B cell (primary cell): Measurements from ENCODE around the gene TP53AIP1. TPM values are rescaled to one million over a fixed set of nuclear protein-coding genes. Genes with fewer than 3 reads are reported as not detected.

ENCODE experiments used
- ATAC-seq: fragments of 200-7000 bp; cut with Tn5 transposase; one replicate; pipeline ENCODE4 v1.10.0; 2021; ENCODE audit warnings: low read depth, mild to moderate bottlenecking, moderate number of reproducible peaks, moderate library complexity
- CTCF ChIA-PET: fragments of 350-600 bp; sonication (Branson Sonifier 250); formaldehyde crosslinking; loops from one replicate; lab custom pipeline; 2021; ENCODE audit warnings: antibody characterized with exemption, inconsistent platforms; lab: Charles Lee
- POLR2A ChIA-PET: fragments of 350-600 bp; sonication (Branson Sonifier 250); formaldehyde crosslinking; loops from one replicate; lab custom pipeline; 2021; ENCODE audit warnings: antibody characterized with exemption; lab: Charles Lee
- DNase-seq: peaks from one replicate; pipeline ENCODE4 v3.0.0; 2013
- H2AFZ ChIP-seq: 2 replicates; pipeline ENCODE4 v1.6.1; 2012; ENCODE audit warnings: mild to moderate bottlenecking, low read depth, low read length; ENCODE audit not compliant: insufficient read depth, poor library complexity, severe bottlenecking
- H3K27ac ChIP-seq, 2 donors: 1 replicate in 1 of 2; 2 replicates in 1 of 2; pipeline ENCODE4 v1.5.1; 2012 to 2013; ENCODE audit warnings: low read length in 2 of 2, mild to moderate bottlenecking in 2 of 2, moderate library complexity in 1 of 2
- H3K27me3 ChIP-seq, 4 experiments: fragments of 200-600 bp in 1 of 4; sonication (generic) in 1 of 4; replicated peaks in 1 of 4; 1 replicate in 2 of 4; 2 replicates in 2 of 4; pipeline versions ENCODE4 v1.6.1 to v1.7.0; 2013 to 2016; ENCODE audit warnings: low read length in 3 of 4, mild to moderate bottlenecking in 2 of 4, mixed read lengths in 1 of 4, moderate library complexity in 1 of 4; ENCODE audit not compliant: insufficient read depth in 4 of 4, control insufficient read depth in 3 of 4; ENCODE audit errors: control extremely low read depth in 1 of 4
- H3K36me3 ChIP-seq, 2 experiments: replicated peaks in 1 of 2; 1 replicate in 1 of 2; 2 replicates in 1 of 2; pipeline versions ENCODE4 v1.6.1 to v1.7.1; 2013; ENCODE audit warnings: low read length in 1 of 2; ENCODE audit not compliant: insufficient read depth in 2 of 2, control insufficient read depth in 1 of 2; ENCODE audit errors: control extremely low read depth in 1 of 2, extremely low read depth in 1 of 2
- H3K4me1 ChIP-seq, 2 donors: fragments of 200-600 bp in 1 of 2; sonication (generic) in 1 of 2; 1 replicate in 1 of 2; 2 replicates in 1 of 2; pipeline versions ENCODE4 v1.5.1 to v1.6.1; 2013 to 2017; ENCODE audit warnings: low read length in 2 of 2; ENCODE audit not compliant: control insufficient read depth in 2 of 2, insufficient read depth in 2 of 2
- H3K4me2 ChIP-seq: replicated peaks from 2 replicates; pipeline ENCODE3; 2012; ENCODE audit warnings: mild to moderate bottlenecking, low read depth, low read length; ENCODE audit not compliant: poor library complexity, severe bottlenecking
- H3K4me3 ChIP-seq, 5 experiments: fragments of 200-600 bp in 1 of 5; sonication (generic) in 1 of 5; 1 replicate in 3 of 5; 2 replicates in 2 of 5; pipeline versions ENCODE4 v1.5.1 to v1.7.0; 2011 to 2016; ENCODE audit warnings: low read length in 4 of 5, mild to moderate bottlenecking in 4 of 5, low read depth in 2 of 5, control low read depth in 1 of 5, moderate library complexity in 1 of 5; ENCODE audit not compliant: insufficient read depth in 1 of 5; ENCODE audit errors: control extremely low read depth in 1 of 5, extremely low read depth in 1 of 5
- H3K79me2 ChIP-seq: fragments of 200-600 bp; sonication (generic); one replicate; pipeline ENCODE4 v1.6.0; 2016; ENCODE audit warnings: low read length; ENCODE audit not compliant: control insufficient read depth, insufficient read depth
- H3K9ac ChIP-seq: fragments of 200-600 bp; sonication (generic); 2 replicates; pipeline ENCODE4 v1.6.1; 2017; ENCODE audit warnings: mild to moderate bottlenecking, low read length, moderate library complexity
- H3K9me3 ChIP-seq, 3 donors: one replicate each; pipeline versions ENCODE4 v1.6.1 to v1.7.1; 2013; ENCODE audit warnings: low read length in 2 of 3; ENCODE audit not compliant: control insufficient read depth in 2 of 3, insufficient read depth in 1 of 3; ENCODE audit errors: control extremely low read depth in 1 of 3
- H4K20me1 ChIP-seq: 2 replicates; pipeline ENCODE4 v1.6.0; 2012; ENCODE audit warnings: mild to moderate bottlenecking, low read length; ENCODE audit not compliant: insufficient read depth, control insufficient read depth, poor library complexity, severe bottlenecking
- H3K27ac Mint-ChIP-seq: one replicate; pipeline ENCODE4 v1.8.0; 2021; ENCODE audit warnings: mixed read lengths
- H3K27me3 Mint-ChIP-seq: one replicate; pipeline ENCODE4 v1.8.0; 2021; ENCODE audit warnings: mixed read lengths
- H3K4me1 Mint-ChIP-seq: one replicate; pipeline ENCODE4 v1.8.0; 2021; ENCODE audit warnings: mixed read lengths
- H3K4me3 Mint-ChIP-seq: one replicate; pipeline ENCODE4 v1.8.0; 2021; ENCODE audit warnings: mixed read lengths
- H3K9me3 Mint-ChIP-seq: one replicate; pipeline ENCODE4 v1.8.0; 2022; ENCODE audit warnings: mixed read lengths; ENCODE audit not compliant: insufficient read depth
- EZH2 ChIP-seq: IDR thresholded peaks from 2 replicates; pipeline ENCODE4 v1.6.1; 2012; ENCODE audit warnings: borderline replicate concordance, low read depth, mild to moderate bottlenecking, moderate library complexity, low read length; ENCODE audit not compliant: insufficient read depth, poor library complexity, severe bottlenecking
- WGBS: methylation state at CpG from one replicate; pipeline ENCODE4 v1.1.5; 2013; ENCODE audit warnings: missing lambda C conversion rate; ENCODE audit not compliant: insufficient coverage; 5-methylcytosine and 5-hydroxymethylcytosine counted together
- intact Hi-C: fragments of 100-400 bp; cut with micrococcal nuclease; formaldehyde crosslinking; loops from one replicate; pipeline ENCODE4 v1.10.0; 2022
- polyA plus RNA-seq: library from polyadenylated mRNA; depleted of rRNA; stranded (reverse); fragments of >200 nt; gene quantifications from 2 replicates; pipeline ENCODE4 v1.2.3, GENCODE V29; 2012
- total RNA-seq, 2 donors: library from RNA; stranded (reverse); fragments of 120-200 nt in 1 of 2; gene quantifications; 1 replicate in 1 of 2; 2 replicates in 1 of 2; pipeline versions ENCODE4 v1.2.3 to v1.2.4, GENCODE V29; 2013 to 2022
- TF ChIP-seq, protein P1 (sequence below): fragments of 200-600 bp; IDR thresholded peaks from one replicate; pipeline ENCODE4 v1.8.0; 2022; ENCODE audit warnings: antibody characterized with exemption, mild to moderate bottlenecking

Gene TP53AIP1
- total and polyA plus RNA-seq, 2 donors (not counting 1 experiment from before 2014, with no cell fraction given) = 0.04 to 0.12 TPM

DNA sequence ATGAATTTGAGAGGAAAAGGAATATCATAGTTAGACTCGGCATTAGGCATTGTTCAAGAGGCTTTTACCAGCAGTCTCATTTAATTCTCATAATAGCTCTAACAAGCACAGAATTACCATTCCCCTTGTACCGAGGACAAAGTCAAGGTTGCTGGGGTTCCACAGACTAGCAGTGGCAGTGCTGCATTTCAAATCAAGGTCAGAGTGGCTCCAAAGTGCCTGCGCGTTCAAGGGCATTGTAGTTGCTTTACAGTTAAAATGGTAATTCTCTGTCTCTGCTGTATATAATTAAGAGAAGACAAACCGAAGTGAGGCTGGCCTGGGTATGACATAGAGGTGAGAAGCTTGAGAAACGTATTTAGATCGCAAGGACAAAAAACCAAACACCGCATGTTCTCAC is 40.4 kb upstream of the TP53AIP1 start:
- Mint-ChIP-seq H3K27ac (no peak overlapping the region), H3K4me3 (no peak overlapping the region), H3K27me3 (peaks cover 6% of the 10 kb centered on the region), H3K4me1 (no peaks in the 10 kb centered on the region), H3K9me3 (no peaks in the 10 kb centered on the region)
- intact Hi-C loops = no loop called here
- H3K36me3 ChIP-seq = peaks cover 4 to 6% of the 10 kb centered on the region in 2 experiments
- H3K4me1 ChIP-seq = no peaks in the 10 kb centered on the region
- H3K27ac ChIP-seq = no peak overlapping the region
- no peaks in the 10 kb centered on the region for H3K27me3 ChIP-seq
- DNase-seq (no peak), ATAC-seq (no peak)
- ChIA-PET CTCF (no interaction called here), POLR2A (no interaction called here)
- no peaks in the 10 kb centered on the region for H4K20me1 ChIP-seq
- H3K4me2 ChIP-seq = no peak overlapping the region
- H3K4me3 ChIP-seq = no peak overlapping the region
- H3K79me2 ChIP-seq = no peaks in the 10 kb centered on the region
- no peak overlapping the region for H2AFZ ChIP-seq
- 91% methylated on average over 5 of the region's 8 CpGs for WGBS
- no peak overlapping the region for H3K9ac ChIP-seq
- no peaks in the 10 kb centered on the region for H3K9me3 ChIP-seq
- no peak for TF ChIP-seq EZH2
- TF ChIP-seq, protein P1, sequence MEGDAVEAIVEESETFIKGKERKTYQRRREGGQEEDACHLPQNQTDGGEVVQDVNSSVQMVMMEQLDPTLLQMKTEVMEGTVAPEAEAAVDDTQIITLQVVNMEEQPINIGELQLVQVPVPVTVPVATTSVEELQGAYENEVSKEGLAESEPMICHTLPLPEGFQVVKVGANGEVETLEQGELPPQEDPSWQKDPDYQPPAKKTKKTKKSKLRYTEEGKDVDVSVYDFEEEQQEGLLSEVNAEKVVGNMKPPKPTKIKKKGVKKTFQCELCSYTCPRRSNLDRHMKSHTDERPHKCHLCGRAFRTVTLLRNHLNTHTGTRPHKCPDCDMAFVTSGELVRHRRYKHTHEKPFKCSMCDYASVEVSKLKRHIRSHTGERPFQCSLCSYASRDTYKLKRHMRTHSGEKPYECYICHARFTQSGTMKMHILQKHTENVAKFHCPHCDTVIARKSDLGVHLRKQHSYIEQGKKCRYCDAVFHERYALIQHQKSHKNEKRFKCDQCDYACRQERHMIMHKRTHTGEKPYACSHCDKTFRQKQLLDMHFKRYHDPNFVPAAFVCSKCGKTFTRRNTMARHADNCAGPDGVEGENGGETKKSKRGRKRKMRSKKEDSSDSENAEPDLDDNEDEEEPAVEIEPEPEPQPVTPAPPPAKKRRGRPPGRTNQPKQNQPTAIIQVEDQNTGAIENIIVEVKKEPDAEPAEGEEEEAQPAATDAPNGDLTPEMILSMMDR = no peak

GRCh38 chr11:128981254-128981653 is 38.6 kb upstream of the TP53AIP1 start:
- Histone ChIP-seq H3K79me2 (no peaks in the 10 kb centered on the region), H2AFZ (no peak overlapping the region), H3K36me3 (peaks cover 4 to 6% of the 10 kb centered on the region in 2 experiments), H3K27ac (no peak overlapping the region), H3K9ac (no peak overlapping the region), H4K20me1 (no peaks in the 10 kb centered on the region), H3K9me3 (no peaks in the 10 kb centered on the region), H3K27me3 (no peaks in the 10 kb centered on the region), H3K4me1 (no peaks in the 10 kb centered on the region), H3K4me3 (no peak overlapping the region), H3K4me2 (no peak overlapping the region)
- DNase-seq (no peak), ATAC-seq (no peak)
- ChIA-PET CTCF (no interaction called here), POLR2A (no interaction called here)
- 74% methylated on average over 5 of the region's 7 CpGs for WGBS
- Mint-ChIP-seq H3K27me3 (peaks cover 10% of the 10 kb centered on the region), H3K27ac (no peak overlapping the region), H3K4me1 (no peaks in the 10 kb centered on the region), H3K9me3 (no peaks in the 10 kb centered on the region), H3K4me3 (no peak overlapping the region)
- intact Hi-C loops = no loop called here
- no peak for TF ChIP-seq EZH2
- TF ChIP-seq, protein P1 = no peak
